Ishikawa (cell line): Measurements from ENCODE around the gene RUSC2.
A peak's percentile ranks its signal among the peaks of the same experiment; 100 is the strongest.

Source experiments
- EGR1 ChIP-seq: IDR thresholded peaks from 2 replicates; pipeline ENCODE4 v1.6.1; 2012
- EP300 ChIP-seq: IDR thresholded peaks from 2 replicates; pipeline ENCODE4 v1.6.1; 2012; ENCODE audit warnings: borderline replicate concordance
- TAF1 ChIP-seq: IDR thresholded peaks from 2 replicates; pipeline ENCODE4 v1.6.1; 2012; ENCODE audit warnings: low read depth, mild to moderate bottlenecking
- ZBTB7A ChIP-seq: IDR thresholded peaks from 2 replicates; pipeline ENCODE4 v1.6.1; 2012; ENCODE audit warnings: low read depth

DNA sequence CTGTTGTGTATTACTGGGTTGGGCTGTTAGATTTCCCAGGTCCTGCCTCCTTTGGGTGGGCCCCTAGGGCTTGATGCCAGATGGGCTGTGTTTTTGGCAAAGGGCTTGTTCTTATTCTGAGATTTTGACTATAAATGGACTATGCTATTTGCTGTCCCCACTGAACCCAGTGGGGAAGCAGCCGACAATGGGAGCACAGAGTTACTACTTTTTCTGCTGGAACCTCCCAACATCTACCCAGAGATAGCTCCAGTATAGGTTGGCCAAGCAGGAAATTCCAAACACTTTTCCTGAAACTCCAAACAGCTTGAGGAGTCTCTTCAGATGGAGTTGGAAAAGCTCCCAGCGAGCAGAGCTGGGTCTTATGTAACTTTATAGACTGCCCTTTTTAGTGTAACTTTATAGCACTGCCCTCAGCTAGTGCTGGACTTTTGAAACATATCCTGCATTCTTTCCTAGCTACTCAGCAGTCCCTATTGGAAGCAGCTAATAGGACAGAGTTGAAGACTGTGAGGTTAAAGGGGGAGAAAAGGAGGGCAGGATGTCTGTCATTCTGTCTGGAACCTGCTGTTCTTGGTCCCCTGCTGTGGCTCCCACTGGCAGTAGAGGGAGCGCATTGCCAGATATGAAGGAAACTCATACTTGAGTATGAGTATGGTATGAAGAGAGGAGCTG lies 21.0 kb downstream of the RUSC2 start:
- no peak for TF ChIP-seq TAF1
- TF ChIP-seq EGR1 = no peak
- TF ChIP-seq EP300 = peak; percentile 97
- TF ChIP-seq ZBTB7A = 0 out of 2 replicates have a peak, but pooled peaks have one; percentile 2
